NCI-H1930 (cell line): Measurements from ENCODE around the gene PPP4R3A.
A peak's percentile ranks its signal among the peaks of the same experiment; 100 is the strongest.
"Not testable (repeated sequence)": the region's sequence is repeated elsewhere in the genome, so short reads cannot be mapped to it uniquely, and the experiment has no call there.

Experiments
- DNase-seq, 2 experiments: peaks; one replicate each; lab custom pipeline; 2025; lab: John Stamatoyannopoulos, UW

The PPP4R3A gene

DNA sequence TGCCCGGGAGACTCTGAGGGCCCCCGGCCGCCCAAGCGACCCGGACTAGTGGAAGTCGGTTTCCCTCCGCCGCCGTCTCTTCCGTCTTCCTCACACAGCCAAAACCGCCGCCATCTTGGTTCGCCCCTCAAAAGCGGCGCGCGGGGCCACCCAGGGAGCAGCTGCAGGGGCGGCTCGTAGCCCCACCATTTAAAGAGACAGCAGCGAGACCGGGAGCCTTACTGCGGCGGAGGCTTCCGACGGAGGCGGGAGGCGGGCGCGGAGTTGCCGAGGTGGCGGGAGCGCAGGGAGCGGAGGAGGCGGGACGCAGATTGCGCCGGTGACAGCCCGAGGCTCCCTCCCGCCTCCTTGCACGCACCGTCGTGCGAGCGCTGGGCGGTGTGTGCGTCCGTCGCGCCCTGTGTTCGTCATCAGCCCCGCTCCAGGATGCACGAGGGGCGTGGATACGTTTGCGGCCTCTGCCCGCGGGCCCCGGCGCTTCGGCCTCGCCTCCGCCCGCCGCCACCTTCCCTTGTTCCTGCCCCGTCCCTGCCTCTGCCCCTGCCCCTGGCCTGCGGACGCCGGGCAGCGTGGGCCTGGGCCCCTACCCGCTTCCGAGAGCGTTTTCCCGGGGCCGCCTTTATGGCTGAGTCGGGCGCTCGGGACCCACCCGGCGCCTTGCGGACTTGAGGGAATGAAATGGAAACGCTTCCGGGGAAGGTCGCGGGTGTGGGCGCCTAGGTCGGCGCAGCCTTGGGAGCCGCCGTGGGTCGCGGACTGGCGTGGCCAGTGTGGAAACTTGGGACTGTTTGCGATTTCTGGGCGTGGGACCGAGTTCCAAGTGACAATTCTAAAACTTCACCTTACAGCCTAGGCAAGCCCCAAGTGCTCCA, at the start of gene PPP4R3A:
Gene PPP4R3A, minus strand, starts transcription at position 140 of the 872 bp plus-strand sequence. CDS start 663 bp downstream, outside the sequence.
- peak; percentile 91 to 96 for DNase-seq

DNA sequence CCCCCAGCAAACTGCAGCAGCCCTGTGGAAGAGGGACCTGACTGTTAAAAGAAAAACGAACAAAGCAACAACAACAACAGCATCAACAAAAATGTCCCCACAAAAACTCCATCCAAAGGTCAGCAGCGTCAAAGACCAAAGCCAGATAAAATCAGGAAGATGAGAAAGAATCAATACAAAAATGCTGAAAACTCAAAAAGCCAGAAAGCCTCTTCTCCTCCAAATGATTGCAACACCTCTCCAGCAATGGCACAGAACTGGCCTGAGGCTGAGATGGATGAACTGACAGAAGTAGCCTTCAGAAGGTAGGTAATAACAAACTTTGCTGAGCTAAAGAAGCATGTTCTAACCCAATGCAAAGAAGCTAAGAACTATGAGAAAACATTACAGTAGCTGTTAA, 45.4 kb upstream of the PPP4R3A start:
- DNase-seq = no peak

DNA sequence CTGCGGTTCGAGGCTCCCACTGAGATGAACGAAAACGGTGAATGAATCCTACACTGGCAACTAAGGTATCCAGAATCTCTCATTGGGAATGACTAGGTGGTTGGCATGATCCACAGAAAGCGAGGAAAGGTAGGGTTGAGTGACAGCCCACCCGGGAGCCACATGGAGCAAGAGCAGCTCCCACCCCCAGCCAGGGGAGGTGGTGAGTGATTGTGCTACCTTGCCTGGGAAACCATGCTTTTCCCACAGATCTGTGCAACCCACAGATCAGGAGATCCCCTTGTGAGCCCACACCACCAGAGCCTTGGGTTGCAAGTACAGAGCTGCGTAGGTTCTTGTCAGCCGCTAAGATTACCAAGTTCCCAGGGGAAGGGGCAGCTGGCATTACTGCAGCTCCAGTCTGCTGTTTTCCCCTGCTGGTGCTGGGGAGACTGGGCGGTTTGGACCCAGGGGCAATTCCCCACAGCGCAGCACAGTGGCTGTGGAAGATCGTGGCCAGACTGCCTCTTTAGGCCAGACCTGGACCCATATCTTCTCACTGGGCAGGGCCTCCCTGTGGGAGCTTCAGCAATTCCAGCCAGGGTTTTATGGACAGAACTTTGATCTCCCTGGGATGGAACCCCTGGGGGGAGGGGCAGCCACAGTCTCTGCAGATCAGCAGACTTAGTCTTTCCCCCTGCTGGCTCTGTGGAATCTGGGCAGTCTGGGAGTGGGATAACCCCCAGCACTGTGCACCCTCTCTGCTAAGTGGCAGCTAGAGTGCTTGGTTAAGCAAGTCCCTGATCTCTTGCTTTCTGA, 44.6 kb upstream of the PPP4R3A start:
- no peak for DNase-seq

DNA sequence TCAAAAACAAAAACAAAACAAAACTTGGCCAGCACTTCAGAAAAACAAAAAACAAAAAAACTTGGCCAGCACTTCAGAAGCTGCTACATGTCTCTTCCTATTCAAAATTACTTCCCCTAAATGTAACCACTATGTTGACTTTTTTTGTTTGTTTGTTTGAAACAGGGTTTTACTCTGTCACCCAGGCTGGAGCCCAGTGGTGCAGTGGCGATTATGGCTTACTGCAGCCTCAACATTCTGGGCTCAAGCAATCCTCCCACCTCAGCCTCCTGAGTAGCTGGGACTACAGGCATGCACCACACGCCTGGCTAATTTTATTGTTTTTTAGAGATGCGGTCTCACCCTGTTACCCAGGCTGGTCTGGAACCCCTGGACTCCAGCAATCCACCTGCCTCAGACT, 38.0 kb upstream of the PPP4R3A start:
- DNase-seq = no peak

DNA sequence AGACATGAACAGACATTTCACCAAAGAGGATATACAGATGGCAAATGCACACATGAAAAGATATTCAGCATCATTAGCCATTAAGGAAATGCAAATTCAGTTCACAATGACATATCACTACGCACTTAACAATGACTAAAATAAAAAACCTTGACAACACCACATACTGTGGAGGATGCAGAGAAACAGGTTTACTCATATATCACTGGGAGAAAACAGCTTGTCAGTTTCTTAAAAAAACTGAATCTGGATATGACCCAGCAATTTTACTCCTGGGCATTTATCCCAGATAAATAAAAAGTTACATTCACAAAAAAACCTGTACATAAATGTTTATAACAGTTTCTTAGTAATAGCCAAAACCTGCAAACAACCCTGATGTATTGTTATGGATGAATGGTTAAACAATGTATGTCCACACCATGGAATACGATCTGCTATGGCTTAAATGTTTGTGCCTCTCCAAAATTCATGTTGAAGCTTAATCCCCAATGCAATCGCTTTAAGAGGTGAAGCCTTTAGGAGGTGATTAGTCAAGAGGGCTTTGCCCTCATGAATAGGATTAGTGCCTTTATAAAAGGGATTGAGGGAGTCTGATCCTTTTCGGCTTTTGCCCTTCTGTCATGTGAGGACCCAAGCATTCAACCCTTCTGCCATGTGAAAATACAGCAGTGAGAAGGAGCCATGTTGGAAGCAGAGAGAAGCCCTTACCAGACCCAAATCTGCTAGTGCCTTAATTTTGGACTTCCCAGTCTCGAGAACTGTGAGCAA, 36.0 kb upstream of the PPP4R3A start:
- no peak for DNase-seq

DNA sequence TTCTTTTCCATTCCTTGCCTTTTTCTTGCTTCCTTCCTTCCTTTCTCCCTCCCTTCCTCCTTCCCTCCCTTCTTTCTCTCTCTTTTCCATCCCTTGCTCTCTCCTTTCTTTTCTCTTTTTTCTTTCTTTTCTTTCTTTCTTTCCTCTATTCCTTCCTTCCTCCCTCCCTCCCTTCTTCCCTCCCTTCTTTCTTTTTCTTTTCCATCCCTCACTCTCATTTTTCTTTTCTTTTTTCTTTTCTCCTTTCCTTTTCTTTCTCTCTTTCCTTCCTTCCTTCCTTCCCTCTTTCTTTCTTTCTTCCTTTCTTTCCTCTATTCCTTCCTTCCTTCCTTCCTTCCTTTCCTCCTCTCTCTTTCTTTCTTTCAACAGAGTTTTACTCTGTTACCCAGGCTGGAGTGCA, 35.1 kb upstream of the PPP4R3A start:
- no peak for DNase-seq

DNA sequence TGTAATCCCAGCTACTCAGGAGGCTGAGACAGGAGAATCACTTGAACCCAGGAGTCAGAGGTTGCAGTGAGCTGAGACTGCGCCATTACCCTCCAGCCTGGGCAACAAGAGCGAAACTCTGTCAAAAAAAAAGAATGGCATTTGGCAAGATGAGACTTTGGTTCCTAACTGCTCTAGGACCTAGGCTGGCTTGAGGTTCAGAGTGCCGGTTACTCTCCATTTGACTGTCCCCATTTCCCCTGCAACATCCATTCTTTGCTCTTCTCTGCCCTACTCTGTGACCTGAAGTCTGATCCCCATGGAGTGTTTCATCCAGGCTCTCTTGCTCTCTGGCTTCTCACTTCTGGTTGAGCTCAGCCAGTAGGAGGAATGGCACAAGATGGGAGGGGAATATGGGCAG, 26.2 kb upstream of the PPP4R3A start:
- DNase-seq = no peak

DNA sequence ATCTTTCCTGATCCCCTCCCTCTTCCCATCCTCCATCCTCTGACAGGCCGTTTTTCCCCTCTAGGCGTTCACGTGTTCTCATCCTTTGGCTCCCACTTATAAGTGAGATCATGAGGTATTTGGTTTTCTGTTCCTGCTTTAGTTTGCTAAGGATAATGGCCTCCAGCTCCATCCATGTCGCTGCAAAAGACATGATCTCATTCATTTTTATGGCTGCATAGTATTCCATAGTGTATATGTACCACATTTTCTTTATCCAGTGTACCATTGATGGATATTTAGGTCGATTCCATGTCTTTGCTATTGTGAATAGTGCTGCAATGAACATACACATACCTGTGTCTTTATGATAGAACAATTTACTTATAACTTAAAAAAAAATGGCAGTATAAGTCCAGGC, 23.9 kb upstream of the PPP4R3A start:
- DNase-seq = not testable (repeated sequence)

DNA sequence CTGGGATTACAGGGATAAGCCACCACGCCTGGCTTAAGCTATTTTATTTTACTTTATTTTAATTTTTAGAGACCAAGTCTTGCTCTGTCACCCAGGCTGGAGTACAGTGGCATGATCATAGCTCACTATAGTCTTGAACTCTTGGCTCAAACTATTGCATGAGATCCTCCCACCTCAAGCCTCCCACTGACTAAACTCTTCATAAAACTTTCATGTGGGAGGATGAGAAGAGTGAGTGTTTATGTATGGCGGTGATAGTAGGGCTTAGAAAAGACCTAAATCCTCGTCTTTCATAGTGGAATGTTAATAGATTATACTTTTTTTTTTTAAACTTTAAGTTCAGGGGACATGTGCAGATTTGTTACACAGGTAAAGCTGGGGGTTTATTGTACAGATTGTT, 23.5 kb upstream of the PPP4R3A start:
- no peak for DNase-seq

DNA sequence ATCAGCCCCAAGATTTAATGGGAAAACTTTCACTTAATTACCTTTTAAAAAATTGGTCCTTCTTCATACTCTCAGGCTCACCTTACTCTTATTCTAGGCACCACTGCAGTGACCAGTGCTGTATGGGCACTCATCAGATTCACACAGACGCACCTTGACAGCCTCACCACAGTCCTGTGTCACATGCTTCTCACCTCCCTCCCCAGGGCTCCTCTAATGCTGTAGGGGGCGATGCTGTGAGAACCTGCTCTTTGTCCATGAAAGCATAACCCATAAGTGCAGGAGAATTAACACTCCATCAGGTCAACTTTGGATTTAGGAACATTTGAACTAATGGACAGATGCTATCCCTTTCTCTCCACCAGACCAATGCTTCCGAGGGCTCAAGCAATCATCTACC, 13.9 kb upstream of the PPP4R3A start:
- DNase-seq = no peak

DNA sequence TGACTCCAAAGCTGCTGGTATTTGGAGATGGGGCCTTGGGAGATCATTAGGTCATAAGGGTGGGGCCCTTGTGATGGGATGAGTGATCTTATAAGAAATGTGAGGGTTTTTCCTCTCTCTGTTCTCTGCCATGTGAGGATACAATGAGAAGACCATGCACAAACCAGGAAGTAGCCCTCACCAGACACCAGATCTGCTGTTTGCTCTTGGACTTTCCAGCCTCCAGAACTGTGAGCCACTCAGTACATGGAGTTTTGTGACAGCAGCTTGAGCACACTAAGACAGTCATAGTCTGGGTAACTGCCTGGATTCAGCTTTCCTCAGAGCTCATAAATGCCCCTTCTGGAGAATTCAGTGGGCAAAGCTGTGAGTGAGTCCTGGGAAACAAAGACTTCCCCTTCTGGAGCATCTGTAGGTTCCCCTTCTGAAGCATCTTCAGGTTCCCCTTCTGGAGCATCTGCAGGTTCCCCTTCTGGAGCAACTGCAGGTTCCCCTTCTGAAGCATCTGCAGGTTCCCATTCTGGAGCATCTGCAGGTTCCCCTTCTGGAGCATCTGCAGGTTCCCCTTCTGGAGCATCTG, 11.0 kb upstream of the PPP4R3A start:
- DNase-seq = no peak

DNA sequence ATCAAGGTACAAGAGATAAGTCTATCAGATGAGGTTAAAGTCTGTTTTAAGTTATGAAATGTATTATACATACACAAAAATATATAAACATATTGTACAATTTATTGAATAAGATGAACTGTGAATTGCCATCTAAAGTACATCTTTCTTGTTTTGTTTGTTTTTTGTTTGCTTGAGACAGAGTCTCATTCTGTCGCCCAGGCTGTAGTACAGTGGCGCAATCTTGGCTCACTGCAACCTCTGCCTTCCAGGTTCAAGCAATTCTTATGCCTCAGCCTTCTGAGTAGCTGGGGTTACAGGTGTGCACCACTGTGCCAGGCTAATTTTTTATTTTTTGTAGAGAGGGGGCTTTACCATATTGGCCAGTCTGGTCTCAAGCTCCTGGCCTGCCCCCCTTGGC, 10.0 kb upstream of the PPP4R3A start:
- no peak for DNase-seq

DNA sequence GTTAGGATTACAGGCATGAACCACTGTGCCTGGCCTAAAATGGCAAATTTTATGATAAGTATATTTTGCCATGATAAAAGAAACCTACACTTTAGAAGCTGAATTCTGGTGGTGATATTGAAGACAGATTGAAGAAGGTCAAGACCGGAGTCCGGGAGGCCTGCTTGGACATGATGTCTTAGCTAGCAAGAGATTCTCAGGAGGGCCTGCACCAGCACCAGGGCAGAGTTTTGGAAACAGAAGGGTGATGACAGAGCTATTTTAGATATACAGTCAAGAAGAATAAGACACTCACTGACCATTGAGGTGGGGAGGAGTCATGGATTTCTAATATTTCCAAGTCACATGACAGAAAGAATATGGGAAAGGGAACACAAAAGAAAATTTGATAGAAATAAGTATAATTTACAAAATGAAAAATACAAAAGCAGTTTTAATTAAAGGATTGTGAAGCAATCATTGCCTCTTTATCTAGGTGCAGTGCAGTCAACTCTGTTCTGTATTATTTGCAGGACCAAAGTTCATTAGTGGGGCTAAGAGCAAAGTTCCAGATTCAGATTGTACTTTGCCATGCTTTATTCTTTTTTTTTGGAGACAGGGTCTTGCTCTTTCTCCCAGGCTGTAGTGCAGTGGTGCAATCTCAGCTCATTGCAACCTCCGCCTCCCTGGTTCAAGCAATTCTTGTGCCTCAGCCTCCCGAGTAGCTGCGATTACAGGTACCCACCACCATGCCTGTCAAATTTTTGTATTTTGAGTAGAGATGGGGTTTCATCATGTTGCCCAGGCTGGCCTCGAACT, 9.3 kb upstream of the PPP4R3A start:
- DNase-seq = no peak

DNA sequence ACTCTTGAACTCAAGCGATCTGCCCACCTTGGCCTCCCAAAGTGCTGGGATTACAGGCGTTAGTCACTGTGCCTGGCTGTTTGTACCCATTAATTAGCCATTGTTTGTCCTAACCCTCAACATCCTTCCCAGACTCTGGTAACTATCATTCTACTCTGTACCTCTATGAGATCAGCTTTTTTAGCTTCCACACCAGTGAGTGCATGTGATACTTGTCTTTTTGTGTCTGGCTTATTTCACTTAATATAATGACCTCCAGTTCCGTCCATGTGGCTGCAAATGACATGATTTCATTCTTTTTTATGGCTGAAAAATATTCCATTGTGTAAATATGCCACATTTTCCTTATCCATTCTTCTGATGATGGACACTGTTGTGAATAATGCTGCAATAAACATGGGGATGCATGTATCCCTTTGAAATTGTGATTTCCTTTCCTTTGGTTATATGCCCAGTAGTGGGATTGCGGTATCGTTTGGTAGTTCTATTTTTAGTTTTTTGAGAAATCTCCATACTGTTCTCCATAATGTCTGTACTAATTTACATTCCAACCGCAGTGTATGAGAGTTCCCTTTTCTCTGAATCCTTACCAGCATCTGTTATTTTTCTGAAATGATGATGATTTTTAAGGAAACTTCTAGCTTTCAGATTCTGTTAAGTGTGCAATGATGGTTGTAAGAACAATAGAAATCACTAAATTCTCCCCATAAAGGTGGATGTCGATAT, 6.7 kb upstream of the PPP4R3A start:
- DNase-seq = no peak

DNA sequence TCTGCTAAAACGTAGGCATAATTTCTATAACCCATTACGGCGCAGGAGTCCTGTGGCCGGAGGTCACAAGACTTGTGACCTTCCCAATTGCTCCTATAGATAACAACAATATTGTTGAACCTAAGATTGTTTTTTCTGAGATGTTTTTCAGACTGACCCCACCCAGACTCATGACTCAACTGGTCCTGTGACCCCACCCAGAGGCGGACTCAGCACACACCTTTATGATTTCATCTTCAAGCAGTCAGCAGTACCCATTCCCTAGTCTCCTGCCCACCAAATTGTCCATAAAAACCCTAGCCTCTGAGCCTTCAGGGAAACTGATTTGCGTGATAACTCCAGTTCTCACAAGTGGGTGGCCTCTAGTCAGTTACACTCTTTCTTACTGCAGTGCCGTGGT, 5.9 kb upstream of the PPP4R3A start:
- no peak for DNase-seq

DNA sequence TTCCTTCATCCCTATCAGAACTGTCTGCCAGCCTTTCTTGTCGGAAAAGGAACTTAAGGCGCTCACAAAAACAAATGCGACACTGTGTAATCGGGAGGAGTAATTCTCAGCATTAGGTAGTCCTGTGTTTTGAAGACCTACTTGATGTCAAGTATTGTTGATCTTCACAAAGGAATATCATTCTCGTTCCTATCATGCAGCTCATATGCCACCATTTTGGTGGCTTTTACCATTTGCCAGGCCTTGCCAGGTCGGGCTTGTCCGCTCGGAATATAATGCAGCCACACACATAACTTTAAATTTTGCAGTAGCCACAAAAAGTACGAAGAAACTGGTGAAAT, 903 bp upstream of the PPP4R3A start:
- DNase-seq = no peak

DNA sequence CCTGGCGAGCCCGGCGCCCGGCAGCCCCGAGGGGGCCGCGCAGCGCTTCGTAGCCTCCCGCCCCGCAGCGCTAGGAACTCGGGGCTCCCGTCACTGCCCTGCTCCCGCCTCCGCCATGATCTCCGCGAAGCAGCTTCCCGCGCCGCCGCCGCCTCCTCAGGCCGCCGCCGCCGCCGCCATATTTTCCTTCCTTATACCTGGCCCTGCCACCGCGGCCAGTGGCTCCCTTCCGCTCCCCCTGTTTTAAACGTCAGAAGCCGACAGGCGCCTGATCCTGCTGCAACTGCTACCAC, 286 bp downstream of the PPP4R3A start:
- DNase-seq = no peak

DNA sequence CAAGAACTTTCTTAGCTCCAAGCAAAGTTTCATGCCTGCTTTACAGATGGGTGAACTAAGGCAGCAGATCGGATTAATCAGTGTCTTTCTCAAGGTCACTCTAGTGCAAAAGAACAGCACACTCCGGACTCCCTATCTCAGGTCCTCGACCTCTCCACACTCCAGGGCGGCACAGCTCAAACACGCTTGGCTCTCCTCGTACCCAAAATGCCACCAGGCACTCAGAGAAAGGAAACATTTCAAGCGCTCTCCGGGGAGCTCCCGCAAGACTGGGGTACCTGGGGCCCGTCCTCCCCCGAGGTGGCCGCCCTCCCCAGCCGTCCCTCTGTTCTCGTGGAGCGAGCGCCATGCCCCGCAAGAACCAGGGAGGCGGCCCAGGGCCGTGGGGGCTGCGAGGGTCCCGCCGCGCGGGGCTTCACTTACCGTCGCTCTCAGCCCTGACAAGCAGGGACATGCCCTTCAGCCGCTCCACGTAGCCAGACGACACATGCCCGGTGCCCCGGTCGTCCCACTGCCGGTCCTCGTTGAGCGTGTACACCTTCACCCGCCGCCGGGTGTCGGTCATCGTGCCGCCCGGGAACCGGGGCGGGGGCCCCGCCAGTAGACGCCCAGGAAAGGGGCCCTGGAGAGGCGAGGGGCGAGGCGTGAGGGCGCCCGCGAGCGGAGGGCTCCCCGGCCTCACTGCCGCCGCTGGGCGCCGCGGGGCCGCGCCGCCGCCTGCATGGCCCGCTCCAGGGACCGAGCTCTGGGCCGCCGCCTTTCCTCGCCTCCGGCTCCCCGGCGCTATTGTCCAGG, 830 bp downstream of the PPP4R3A start:
- DNase-seq = peak in 1 of 2 experiments; percentile 12

DNA sequence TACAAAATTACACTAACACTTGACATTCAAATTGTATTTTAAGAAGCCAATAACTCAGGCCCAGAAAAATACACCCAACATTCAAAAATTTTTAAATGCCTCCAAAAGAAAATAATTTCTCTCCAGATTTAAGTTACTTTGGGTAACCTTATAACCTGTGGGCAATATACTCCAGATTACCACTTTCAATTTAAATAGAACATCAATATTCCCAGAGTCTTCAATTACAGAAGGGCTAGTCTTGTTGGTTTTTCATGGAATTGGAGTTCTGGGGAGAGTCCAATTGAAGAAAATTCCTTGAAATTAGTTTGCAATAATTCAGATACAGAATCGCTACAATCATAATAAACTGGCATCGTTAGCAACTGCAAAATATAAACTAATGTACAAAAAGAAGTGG, 2.0 kb downstream of the PPP4R3A start:
- no peak for DNase-seq

DNA sequence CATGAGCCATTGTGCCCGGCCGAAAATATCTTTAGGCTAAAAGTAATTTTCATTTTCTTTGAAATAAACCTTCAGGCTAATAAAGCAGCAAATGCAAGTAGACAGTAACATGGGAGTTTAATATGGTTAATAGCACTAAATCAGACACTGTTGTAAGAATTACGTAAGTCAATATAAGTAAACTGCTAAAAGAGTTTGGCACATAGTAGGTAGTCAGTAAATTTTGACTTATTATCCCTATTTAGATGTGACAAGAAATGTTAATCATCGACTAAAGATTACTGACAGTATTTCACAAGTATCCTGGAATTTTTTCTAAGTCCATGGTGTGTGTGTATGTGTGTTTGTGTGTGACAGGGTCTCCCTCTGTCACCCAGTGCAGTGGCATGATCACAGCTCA, 3.9 kb downstream of the PPP4R3A start:
- no peak for DNase-seq
